Fibroblast of villous mesenchyme (primary cell): Measurements from ENCODE around the gene KATNAL1. TPM values are rescaled to one million over a fixed set of nuclear protein-coding genes. Genes with fewer than 3 reads are reported as not detected.

ENCODE experiments used
- DNase-seq: peaks from one replicate; pipeline ENCODE4 v3.0.0-alpha.2; 2010; ENCODE audit warnings: low read depth
- H3K4me3 ChIP-seq: 2 replicates; pipeline ENCODE4 v1.5.1; 2011; ENCODE audit warnings: low read depth, mild to moderate bottlenecking, low read length
- total RNA-seq: library from RNA; depleted of rRNA; stranded (reverse); fragments of >200 nt; gene quantifications from 2 replicates; pipeline ENCODE4 v1.2.3, GENCODE V29; 2012
- TF ChIP-seq, protein P1 (sequence below): IDR thresholded peaks from 2 replicates; pipeline ENCODE4 v1.5.1; 2012; ENCODE audit warnings: low read depth, mild to moderate bottlenecking, low read length; ENCODE audit not compliant: insufficient read depth

KATNAL1 gene
- total RNA-seq, 1 donor = 35.4 TPM

- H3K4me3 ChIP-seq = no peak overlapping the region
- DNase-seq = peak; percentile 32
- TF ChIP-seq, protein P1, sequence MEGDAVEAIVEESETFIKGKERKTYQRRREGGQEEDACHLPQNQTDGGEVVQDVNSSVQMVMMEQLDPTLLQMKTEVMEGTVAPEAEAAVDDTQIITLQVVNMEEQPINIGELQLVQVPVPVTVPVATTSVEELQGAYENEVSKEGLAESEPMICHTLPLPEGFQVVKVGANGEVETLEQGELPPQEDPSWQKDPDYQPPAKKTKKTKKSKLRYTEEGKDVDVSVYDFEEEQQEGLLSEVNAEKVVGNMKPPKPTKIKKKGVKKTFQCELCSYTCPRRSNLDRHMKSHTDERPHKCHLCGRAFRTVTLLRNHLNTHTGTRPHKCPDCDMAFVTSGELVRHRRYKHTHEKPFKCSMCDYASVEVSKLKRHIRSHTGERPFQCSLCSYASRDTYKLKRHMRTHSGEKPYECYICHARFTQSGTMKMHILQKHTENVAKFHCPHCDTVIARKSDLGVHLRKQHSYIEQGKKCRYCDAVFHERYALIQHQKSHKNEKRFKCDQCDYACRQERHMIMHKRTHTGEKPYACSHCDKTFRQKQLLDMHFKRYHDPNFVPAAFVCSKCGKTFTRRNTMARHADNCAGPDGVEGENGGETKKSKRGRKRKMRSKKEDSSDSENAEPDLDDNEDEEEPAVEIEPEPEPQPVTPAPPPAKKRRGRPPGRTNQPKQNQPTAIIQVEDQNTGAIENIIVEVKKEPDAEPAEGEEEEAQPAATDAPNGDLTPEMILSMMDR = no peak
Observed at GRCh38 chr13:30339738-30340330, 32.5 kb upstream of the KATNAL1 start.

- TF ChIP-seq, protein P1 = no peak
- H3K4me3 ChIP-seq = no peak overlapping the region
- no peak for DNase-seq
Observed at GRCh38 chr13:30338952-30339351, 31.6 kb upstream of the KATNAL1 start.

GRCh38 chr13:30338331-30338851, 31.0 kb upstream of the KATNAL1 start:
- DNase-seq = no peak
- TF ChIP-seq, protein P1 = no peak
- no peak overlapping the region for H3K4me3 ChIP-seq

DNA sequence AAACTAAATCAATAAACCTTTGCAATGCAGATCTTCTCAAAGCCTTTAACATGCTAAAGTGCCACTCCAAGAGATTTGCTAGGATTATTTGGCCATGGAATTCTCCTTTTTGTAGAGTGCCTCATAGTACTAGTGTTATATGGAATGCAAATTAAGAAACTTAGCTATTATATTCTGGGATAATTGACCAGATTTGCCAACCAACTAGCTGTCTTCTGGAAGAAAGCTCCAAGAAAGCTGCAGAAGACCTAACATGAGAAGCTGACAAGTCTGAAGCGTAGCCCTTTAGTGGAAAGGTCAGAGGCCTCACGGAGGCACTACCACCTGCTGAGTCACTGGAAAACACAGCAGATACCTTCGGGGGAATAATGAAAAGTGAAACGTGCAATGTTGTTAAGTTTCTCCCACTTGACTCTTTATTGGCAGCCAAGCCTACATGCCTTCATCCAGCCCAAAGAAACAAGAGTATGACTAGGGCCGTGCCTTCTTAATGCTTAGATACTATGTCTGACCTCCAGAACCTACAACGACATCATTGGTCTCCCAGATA, 29.8 kb upstream of the KATNAL1 start:
- no peak for DNase-seq
- H3K4me3 ChIP-seq = no peak overlapping the region
- TF ChIP-seq, protein P1 = no peak

- peak; percentile 33 for DNase-seq
- H3K4me3 ChIP-seq = no peak overlapping the region
- TF ChIP-seq, protein P1 = peak; percentile 58
Observed at GRCh38 chr13:30334663-30335386, 27.5 kb upstream of the KATNAL1 start.

- TF ChIP-seq, protein P1 = no peak
- no peak for DNase-seq
- no peak overlapping the region for H3K4me3 ChIP-seq
Observed at GRCh38 chr13:30333616-30334015, 26.3 kb upstream of the KATNAL1 start.
